Measurements from ENCODE around the gene KLHL36. TPM values are rescaled to one million over a fixed set of nuclear protein-coding genes. Genes with fewer than 3 reads are reported as not detected.
"Not testable (repeated sequence)": the region's sequence is repeated elsewhere in the genome, so short reads cannot be mapped to it uniquely, and the experiment has no call there.

The KLHL36 gene
- total RNA-seq, 2 experiments from 2014 or later, result 31.1 to 43.2 TPM

DNA sequence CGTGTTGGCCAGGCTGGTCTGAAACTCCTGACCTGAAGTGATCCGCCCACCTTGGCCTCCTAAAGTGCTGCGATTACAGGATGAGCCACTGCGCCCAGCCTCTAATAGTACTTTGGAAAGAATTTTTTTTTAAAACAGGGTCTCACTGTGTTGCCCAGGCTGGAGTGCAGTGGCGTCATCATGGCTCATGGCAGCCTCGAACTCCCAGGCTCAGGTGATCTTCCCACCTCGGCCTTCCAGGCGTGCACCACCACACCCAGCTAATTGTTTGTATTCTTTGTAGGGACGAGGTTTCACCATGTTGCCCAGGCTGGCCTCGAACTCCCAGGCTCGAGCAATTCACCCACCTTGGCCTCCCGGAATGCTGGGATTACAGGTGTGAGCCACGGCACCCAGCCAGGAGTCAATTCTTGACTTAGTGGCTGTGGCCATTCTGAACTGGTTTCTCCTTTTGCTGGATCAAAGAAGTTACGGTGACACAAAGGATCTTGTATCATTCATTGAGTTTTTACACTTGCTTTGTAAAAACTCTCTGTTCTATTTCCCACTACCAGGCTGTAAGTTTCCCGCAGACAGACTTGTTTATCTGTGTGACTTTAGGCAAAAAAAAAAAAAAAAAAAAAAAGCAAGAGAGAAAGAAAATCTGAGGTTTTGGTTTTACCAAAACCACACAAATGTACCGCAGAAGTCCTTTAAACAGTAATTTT, 17.7 kb upstream of the KLHL36 start:
- CTCF ChIA-PET, result interaction anchor here (0.8 to 1.5 kb wide), 4 partner anchors 39 to 322 kb away, joined by 3 to 5 read pairs (median 4); no protein-coding TSS in a partner anchor
- peaks cover 1% of the 10 kb centered on the region for H3K27me3 Mint-ChIP-seq
- H3K9me3 Mint-ChIP-seq (ENCODE audit: low read depth), result no peaks in the 10 kb centered on the region
- POLR2A ChIA-PET, result interaction anchor here (0.7 kb wide), 1 partner anchor 148 kb away, joined by 5 read pairs; no protein-coding TSS in a partner anchor
- peak overlapping the region; percentile 65 for H3K27ac Mint-ChIP-seq
- intact Hi-C loops (cut with DNase I, micrococcal nuclease), result no loop called here
- H3K4me3 Mint-ChIP-seq, result no peak overlapping the region
- no peak for DNase-seq
- H3K36me3 Mint-ChIP-seq (ENCODE audit: low read depth), result no peaks in the 10 kb centered on the region
- H3K4me1 Mint-ChIP-seq, result peaks cover 28% of the 10 kb centered on the region
- ATAC-seq, result peak; percentile 66

DNA sequence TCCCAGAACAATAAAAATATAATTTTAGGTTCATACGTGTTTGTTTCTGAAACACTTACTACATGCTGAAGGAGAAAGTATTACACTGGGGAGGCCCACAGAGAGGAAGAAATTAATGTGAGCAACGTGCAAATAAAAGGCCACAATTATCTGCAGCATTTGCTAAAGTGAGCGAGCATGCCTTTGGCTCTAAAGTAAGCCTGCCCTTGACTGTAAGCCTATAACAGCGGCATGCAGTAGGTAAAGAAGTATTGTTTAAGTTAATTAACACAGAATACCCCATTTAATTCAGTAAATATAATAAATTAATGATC, 17.2 kb upstream of the KLHL36 start:
- Mint-ChIP-seq H3K27me3 (peaks cover 1% of the 10 kb centered on the region), H3K27ac (peak overlapping the region; percentile 65), H3K4me1 (peaks cover 28% of the 10 kb centered on the region), H3K9me3 (ENCODE audit: low read depth) (no peaks in the 10 kb centered on the region), H3K36me3 (ENCODE audit: low read depth) (no peaks in the 10 kb centered on the region), H3K4me3 (no peak overlapping the region)
- no peak for DNase-seq
- ATAC-seq, result peak; percentile 49
- intact Hi-C loops (cut with DNase I, micrococcal nuclease), result no loop called here
- CTCF ChIA-PET, result interaction anchor here (1.0 kb wide), 1 partner anchor 323 kb away, joined by 3 read pairs; no protein-coding TSS in a partner anchor
- POLR2A ChIA-PET, result no interaction called here

DNA sequence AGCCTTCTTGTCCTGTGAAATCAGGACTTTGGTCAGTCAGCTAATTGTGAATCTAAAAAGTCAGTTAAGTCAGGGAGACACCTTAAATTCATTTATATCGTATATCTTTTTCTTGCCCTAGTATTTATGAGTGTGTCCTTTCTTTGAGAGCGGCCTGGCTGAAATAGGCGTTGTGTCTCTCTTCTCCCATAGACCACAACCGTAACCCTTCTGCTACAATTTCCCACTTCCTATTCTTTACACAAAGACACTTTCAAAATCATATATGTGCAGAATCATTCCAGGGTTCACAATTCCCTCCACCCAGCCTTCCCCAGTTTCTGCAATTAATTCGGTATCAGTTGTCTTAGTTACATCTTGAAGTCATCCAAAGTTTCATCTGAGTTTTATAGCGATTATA, 16.4 kb upstream of the KLHL36 start:
- POLR2A ChIA-PET, result no interaction called here

DNA sequence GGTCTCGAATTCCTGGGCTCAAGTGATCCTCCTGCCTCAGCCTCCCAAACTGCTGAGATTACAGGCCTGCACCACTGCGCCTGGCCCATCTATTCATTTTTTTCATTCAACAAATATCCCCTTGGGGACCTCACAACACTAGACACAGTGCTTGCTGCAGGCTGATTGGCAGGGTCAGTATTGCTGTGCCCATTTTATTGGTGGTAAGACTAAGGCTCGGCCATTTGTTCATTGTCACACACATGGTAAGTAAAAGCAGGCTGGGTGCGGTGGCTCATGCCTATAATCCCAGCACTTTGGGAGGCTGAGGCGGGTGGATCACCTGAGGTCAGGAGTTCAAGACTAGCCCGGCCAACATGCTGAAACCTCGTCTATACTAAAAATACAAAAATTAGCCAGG, 15.4 kb upstream of the KLHL36 start:
- not testable (repeated sequence) for DNase-seq

More for the DNA sequence above, 16.4 kb upstream of the KLHL36 start:
- intact Hi-C loops (cut with DNase I, micrococcal nuclease), result no loop called here
- DNase-seq, result no peak
- Mint-ChIP-seq H3K4me3 (no peak overlapping the region), H3K36me3 (ENCODE audit: low read depth) (no peaks in the 10 kb centered on the region), H3K4me1 (peaks cover 28% of the 10 kb centered on the region), H3K9me3 (ENCODE audit: low read depth) (no peaks in the 10 kb centered on the region), H3K27ac (no peak overlapping the region), H3K27me3 (peaks cover 1% of the 10 kb centered on the region)
- no peak for ATAC-seq
- CTCF ChIA-PET, result no interaction called here

DNA sequence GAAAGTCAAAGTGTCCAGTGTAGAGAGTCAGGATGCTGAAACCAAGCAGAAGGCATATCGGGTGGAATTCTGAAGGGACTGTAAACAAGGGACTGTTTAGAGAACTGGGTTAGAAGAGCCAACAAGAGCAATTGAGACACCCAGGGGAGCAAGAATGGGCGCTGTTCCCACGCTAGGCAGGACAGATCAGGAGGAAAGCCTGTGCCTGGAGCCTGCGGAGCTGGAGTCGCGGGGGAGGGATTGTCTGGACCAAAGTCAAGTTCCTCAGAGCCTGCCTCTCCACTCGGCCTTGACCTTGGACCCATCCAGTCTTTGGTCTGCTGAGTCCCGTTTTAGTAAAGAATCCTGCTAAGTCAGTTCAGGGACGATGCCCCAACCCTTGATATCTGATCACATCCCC, 14.7 kb upstream of the KLHL36 start:
- no peaks in the 10 kb centered on the region for H3K36me3 Mint-ChIP-seq (ENCODE audit: low read depth)
- POLR2A ChIA-PET, result no interaction called here
- CTCF ChIA-PET, result interaction anchor here (1.1 kb wide), 1 partner anchor 11 kb away, joined by 3 read pairs; no protein-coding TSS in a partner anchor
- ATAC-seq (no peak), DNase-seq (no peak)
- H3K4me1 Mint-ChIP-seq, result peaks cover 38% of the 10 kb centered on the region
- H3K9me3 Mint-ChIP-seq (ENCODE audit: low read depth), result no peaks in the 10 kb centered on the region
- intact Hi-C loops (cut with DNase I, micrococcal nuclease), result no loop called here
- H3K27ac Mint-ChIP-seq, result no peak overlapping the region
- no peaks in the 10 kb centered on the region for H3K27me3 Mint-ChIP-seq
- H3K4me3 Mint-ChIP-seq, result no peak overlapping the region

More for the DNA sequence above, 15.4 kb upstream of the KLHL36 start:
- intact Hi-C loops (cut with DNase I, micrococcal nuclease); H3K36me3 Mint-ChIP-seq (ENCODE audit: low read depth); ATAC-seq; H3K27ac Mint-ChIP-seq; H3K4me3 Mint-ChIP-seq; POLR2A ChIA-PET; H3K27me3 Mint-ChIP-seq; H3K9me3 Mint-ChIP-seq (ENCODE audit: low read depth): not testable (repeated sequence)
- CTCF ChIA-PET, result interaction anchor here (1.1 kb wide), 1 partner anchor 10 kb away, joined by 3 read pairs; no protein-coding TSS in a partner anchor
- peaks cover 33% of the 10 kb centered on the region for H3K4me1 Mint-ChIP-seq

DNA sequence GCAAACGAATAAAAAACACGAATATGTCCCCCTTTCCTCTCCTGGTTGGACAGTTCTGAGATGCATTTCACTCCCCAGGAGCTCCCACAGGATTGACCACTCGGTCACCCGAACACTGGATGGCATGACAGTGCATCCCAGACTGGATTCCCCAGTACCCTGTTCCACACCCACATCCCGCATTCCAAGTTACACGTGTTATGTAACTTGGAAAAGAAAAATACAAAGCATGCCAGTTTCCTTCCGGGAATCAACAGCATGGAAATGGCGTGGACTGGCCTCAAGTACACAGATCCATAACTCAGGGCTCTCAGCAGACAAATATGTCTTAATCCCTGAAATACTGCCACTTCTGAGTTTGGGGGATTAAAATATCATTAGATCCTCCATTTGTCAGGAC, 12.6 kb upstream of the KLHL36 start:
- intact Hi-C loops (cut with DNase I, micrococcal nuclease), result no loop called here
- Mint-ChIP-seq H3K27ac (no peak overlapping the region), H3K9me3 (ENCODE audit: low read depth) (peaks cover 6% of the 10 kb centered on the region), H3K4me3 (no peak overlapping the region), H3K27me3 (no peaks in the 10 kb centered on the region), H3K4me1 (peaks cover 42% of the 10 kb centered on the region), H3K36me3 (ENCODE audit: low read depth) (no peaks in the 10 kb centered on the region)
- CTCF ChIA-PET, result interaction anchor here (0.6 kb wide), 1 partner anchor 13 kb away, joined by 3 read pairs; no protein-coding TSS in a partner anchor
- no peak for ATAC-seq
- POLR2A ChIA-PET, result no interaction called here
- no peak for DNase-seq

DNA sequence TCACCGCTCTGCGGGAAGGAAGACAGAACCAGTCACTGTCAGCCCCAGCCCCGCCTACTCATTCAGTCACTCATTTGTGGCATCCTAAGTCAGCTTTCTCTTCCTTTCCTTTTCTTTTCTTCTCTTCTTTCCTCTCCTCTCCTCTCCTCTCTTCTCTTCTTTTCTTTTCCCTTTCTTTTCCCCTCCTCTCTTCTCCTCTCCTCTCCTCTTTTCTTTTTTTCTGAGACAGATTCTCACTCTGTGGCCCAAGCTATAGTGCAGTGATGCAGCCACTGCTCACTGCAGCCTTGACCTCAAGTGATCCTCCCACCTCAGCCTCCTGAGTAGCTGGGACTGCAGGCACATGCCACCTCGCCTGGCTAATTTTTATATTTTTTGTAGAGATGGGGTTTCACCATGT, 10.6 kb upstream of the KLHL36 start:
- no peak overlapping the region for H3K27ac Mint-ChIP-seq
- CTCF ChIA-PET, result no interaction called here

DNA sequence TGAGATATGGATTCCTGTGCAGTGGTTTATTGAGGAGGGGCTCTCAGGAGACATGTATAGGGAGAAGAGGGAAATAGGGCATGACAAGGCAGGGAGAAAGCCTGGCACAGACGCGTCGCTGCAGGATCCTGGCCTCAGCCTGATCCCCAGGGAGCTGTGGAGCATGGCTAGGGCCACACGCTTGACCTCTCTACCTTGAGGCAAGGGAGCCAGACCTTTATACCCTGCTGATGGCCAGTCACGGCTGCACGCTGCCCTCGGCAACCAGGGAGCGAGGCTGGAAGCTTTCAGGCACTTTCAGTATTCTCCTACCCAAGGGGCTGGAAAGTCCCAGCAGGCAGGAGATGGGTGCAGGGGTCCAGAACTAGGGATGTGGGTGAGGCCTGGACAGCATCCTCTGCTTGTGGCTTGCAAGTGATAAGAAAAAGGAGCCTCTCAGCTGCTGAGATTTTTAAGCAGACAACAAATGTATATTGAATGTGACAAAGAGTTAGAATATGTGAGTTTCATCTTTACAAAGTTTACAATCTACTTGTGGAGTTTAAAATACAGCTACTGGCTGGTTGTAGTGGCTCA, 10.0 kb upstream of the KLHL36 start:
- ChIA-PET CTCF (interaction anchor here (0.7 to 1.2 kb wide), 2 partner anchors 15 to 89 kb away, joined by 3 to 8 read pairs; no protein-coding TSS in a partner anchor), POLR2A (no interaction called here)
- H3K27ac Mint-ChIP-seq, result no peak overlapping the region
- H3K4me1 Mint-ChIP-seq, result peaks cover 41% of the 10 kb centered on the region
- no peak for DNase-seq
- peaks cover 6% of the 10 kb centered on the region for H3K9me3 Mint-ChIP-seq (ENCODE audit: low read depth)
- intact Hi-C loops (cut with DNase I, micrococcal nuclease), result no loop called here
- no peaks in the 10 kb centered on the region for H3K36me3 Mint-ChIP-seq (ENCODE audit: low read depth)
- ATAC-seq, result no peak
- H3K4me3 Mint-ChIP-seq, result no peak overlapping the region
- H3K27me3 Mint-ChIP-seq, result no peaks in the 10 kb centered on the region

More for the DNA sequence above, 10.6 kb upstream of the KLHL36 start:
- H3K9me3 Mint-ChIP-seq (ENCODE audit: low read depth), result peaks cover 6% of the 10 kb centered on the region
- no peaks in the 10 kb centered on the region for H3K36me3 Mint-ChIP-seq (ENCODE audit: low read depth)
- no peak overlapping the region for H3K4me3 Mint-ChIP-seq
- H3K27me3 Mint-ChIP-seq, result no peaks in the 10 kb centered on the region
- DNase-seq (no peak), ATAC-seq (no peak)
- intact Hi-C loops (cut with DNase I, micrococcal nuclease), result no loop called here
- peaks cover 41% of the 10 kb centered on the region for H3K4me1 Mint-ChIP-seq
- POLR2A ChIA-PET, result no interaction called here

DNA sequence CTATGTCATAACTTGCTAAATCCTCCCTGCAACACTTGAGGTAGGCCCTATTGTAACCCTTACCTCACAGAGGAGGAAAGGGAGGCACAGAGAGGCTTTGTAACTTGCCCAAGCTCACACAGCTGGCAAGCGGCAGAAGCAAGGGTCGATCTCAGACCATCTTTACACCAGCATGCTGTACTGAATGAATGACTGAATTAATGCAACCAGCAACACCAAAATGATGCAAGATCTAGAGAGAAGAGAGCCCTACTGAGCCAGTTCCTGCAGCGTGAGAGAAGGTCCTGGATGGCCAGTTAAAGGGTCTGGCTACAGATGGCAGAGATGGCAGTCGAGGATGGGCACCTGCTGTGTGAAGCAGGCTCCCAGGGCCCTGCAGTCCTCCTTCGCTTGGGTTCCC, 8.2 kb upstream of the KLHL36 start:
- DNase-seq (no peak), ATAC-seq (no peak)
- POLR2A ChIA-PET, result no interaction called here
- Mint-ChIP-seq H3K27ac (peak overlapping the region; percentile 72), H3K4me1 (peaks cover 41% of the 10 kb centered on the region), H3K9me3 (ENCODE audit: low read depth) (peaks cover 6% of the 10 kb centered on the region), H3K36me3 (ENCODE audit: low read depth) (no peaks in the 10 kb centered on the region), H3K4me3 (no peak overlapping the region), H3K27me3 (no peaks in the 10 kb centered on the region)
- intact Hi-C loops (cut with DNase I, micrococcal nuclease), result no loop called here
- CTCF ChIA-PET, result interaction anchor here (1.6 kb wide), 1 partner anchor 86 kb away, joined by 3 read pairs; no protein-coding TSS in a partner anchor

DNA sequence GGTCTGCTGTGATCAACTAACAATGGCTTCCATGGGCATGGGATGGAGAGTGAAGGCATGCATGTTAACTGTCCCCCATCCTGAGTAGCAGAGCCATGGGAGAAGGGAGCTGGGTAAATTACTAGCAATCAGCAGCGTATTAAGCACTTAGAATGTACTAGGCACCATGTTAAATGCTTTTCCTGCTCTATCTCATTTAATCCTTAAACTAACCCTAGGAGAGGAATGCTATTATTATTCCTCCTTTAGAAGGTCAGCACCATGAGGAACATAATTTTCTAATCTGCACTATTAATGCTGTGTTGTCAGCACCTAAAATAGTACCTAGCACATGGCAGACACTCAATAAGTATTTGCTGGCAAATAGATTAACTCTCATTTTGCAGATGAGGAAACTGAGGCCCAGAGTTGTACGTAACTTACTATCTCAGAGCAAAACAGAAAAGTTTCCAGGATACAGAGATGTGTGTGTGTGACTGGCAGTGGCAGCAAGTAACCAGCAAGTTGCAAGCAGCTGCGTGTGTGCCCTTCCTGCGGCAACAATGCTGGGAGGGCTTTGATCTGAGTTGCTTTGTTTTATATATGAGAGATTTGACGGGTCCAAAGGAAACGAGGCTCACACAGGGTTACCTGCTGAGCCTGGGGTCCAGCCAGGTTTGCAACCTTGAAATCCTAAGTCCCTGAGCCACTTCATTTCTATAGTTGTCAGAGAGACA, 6.5 kb upstream of the KLHL36 start:
- Mint-ChIP-seq H3K4me3 (peak overlapping the region; percentile 53), H3K4me1 (peaks cover 41% of the 10 kb centered on the region), H3K36me3 (ENCODE audit: low read depth) (no peaks in the 10 kb centered on the region), H3K27me3 (no peaks in the 10 kb centered on the region), H3K27ac (peak overlapping the region; percentile 67), H3K9me3 (ENCODE audit: low read depth) (peaks cover 6% of the 10 kb centered on the region)
- no peak for ATAC-seq
- peak; percentile 31 for DNase-seq
- ChIA-PET POLR2A (interaction anchor here (0.7 kb wide), 1 partner anchor 40 kb away, joined by 10 read pairs; no protein-coding TSS in a partner anchor), CTCF (interaction anchor here (0.6 to 1.9 kb wide), 8 partner anchors 8 to 781 kb away, joined by 3 to 5 read pairs (median 3); no protein-coding TSS in a partner anchor)
- intact Hi-C loops (cut with DNase I, micrococcal nuclease), result no loop called here

DNA sequence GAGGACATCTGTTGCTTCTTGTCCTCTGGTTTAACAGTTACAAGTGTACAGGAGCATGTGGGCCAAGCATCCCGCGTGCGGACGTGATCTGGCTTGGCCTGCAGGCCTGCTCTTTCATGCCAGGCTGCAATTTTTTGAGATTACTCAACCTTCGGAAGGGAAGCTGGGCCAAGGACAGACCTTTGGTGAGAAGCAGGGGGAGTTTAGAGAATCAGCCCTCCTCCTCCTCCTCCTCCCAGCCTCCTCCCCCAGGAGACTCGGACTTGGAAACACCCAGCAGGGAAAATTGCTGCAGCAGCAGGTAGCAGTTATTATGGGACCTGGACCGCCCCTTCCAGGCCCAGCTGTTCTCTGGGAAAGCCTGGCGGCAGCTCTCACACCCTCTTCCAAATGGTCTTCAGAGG, 5.1 kb upstream of the KLHL36 start:
- intact Hi-C loops (cut with DNase I, micrococcal nuclease), result no loop called here
- no peak for ATAC-seq
- Mint-ChIP-seq H3K36me3 (ENCODE audit: low read depth) (no peaks in the 10 kb centered on the region), H3K4me3 (no peak overlapping the region), H3K4me1 (peaks cover 39% of the 10 kb centered on the region), H3K27me3 (no peaks in the 10 kb centered on the region), H3K27ac (no peak overlapping the region), H3K9me3 (ENCODE audit: low read depth) (peaks cover 6% of the 10 kb centered on the region)
- CTCF ChIA-PET, result interaction anchor here (1.4 to 1.9 kb wide), 2 partner anchors 21 to 132 kb away, joined by 3 to 5 read pairs; no protein-coding TSS in a partner anchor
- POLR2A ChIA-PET, result no interaction called here
- no peak for DNase-seq
